Measurements from ENCODE around the gene TELO2.

TELO2 gene

DNA sequence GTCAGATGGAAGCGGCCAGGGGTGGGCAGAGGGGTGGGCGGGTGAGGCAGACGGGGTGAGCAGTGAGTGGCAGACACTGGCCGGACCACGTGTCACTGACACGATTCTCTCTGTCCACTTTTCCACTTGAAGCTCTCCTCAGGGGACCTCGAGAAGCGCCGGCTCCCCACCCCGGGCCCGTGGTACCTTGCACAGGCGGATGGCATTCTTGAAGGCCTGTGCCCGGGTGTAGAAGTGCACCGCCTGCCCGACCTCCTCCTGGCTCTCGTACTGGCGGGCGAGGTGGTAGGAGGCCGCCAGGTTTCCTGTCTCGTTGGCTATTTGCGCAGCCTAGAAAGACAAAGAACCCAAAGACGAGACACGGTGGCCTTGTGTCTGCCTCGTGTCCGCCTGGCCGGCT lies 31.2 kb downstream of the TELO2 start:
- no peak for DNase-seq

- DNase-seq = peak in 3 of 6 experiments; percentile 16 to 35 (median 27)
Measured at GRCh38 chr16:1525871-1526607, 32.9 kb downstream of the TELO2 start.

DNA sequence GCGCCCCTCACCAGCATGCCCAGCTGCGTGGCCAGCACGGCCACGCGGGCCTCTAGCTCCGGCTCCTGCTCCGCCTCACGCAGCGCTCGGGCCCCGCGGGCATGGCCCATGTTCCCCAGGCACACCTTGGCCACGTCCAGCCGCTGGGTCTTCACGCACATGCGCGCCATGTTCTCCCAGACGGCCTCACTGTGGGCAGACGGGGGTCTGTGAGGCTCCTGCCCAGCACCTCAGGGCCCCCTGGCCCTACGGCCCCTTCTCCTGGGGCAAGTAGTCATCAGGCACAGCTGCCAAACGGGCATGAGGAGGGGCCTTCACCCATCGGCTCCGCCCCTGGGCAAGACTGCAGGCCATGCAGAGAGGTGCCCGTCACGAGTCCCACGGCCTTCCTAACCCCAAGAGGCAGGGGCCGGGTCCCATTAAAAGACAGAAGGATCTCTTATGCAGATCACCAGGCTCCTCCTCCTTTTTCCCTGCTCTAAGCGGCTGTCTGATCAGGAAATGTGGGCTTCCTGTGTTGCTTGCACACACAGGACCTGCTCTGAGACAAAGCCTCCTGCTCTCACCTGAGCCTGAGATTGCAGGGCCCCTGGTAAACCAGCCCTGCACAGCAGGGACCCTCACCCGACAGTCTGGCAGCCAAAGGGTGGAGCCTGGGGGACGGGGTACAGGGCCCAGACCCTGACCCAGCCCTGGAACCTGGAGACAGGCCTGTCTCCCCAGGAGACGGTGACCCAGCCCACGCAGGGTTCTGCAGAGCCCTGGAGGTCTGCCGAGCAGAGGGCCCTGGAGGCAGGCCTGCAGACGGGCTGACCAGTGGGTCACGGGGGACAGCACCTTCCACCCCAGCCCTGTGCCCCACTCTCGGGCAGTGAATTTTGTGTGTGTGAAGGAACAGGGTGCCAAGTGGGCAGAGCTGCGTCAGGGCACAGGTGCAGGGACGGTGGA lies 33.7 kb downstream of the TELO2 start:
- peak; percentile 20 to 62 (median 27) for DNase-seq

DNA sequence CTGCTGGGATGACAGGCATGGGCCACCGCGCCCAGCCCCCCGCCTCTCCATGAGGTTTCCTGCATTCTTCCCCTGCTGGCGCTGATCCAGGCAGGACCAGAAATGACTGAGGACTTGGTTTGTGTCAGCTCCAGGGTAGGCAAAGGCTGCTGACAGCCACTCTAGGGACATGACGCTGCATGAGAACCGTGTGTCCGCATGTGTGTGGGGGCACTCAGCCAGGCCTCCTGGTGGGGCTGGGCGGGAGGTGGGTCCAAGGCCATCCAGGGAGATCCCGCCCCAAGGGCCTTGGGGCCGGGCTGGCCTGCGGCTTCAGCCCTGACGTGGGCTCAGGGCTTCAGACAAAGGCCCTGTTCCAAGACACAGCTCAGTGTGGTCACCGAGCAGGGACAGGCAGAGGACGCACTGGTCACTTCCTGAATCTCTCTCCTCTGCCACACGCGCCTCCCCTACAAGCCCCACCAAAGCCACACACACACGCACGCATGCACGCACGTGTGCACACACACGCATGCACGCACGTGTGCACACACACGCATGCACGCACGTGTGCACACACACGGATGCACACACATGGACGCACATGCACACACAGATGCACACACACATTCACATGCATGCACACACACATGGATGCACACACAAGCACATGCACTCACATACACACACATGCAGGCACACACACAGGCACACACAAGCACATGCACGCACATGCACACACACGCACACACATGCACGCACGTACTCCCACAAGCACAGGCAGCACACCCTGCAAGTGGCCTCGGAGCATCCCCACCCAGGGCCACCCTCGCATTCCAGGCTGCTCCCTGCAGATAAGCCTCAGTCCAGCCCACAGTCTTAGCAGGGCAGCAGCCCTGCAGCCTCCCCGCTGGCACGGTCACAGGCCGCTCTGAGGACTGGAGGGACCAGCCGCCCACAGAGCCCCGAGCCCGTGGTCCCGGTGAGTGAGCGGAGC lies 35.0 kb downstream of the TELO2 start:
- no peak for DNase-seq

DNA sequence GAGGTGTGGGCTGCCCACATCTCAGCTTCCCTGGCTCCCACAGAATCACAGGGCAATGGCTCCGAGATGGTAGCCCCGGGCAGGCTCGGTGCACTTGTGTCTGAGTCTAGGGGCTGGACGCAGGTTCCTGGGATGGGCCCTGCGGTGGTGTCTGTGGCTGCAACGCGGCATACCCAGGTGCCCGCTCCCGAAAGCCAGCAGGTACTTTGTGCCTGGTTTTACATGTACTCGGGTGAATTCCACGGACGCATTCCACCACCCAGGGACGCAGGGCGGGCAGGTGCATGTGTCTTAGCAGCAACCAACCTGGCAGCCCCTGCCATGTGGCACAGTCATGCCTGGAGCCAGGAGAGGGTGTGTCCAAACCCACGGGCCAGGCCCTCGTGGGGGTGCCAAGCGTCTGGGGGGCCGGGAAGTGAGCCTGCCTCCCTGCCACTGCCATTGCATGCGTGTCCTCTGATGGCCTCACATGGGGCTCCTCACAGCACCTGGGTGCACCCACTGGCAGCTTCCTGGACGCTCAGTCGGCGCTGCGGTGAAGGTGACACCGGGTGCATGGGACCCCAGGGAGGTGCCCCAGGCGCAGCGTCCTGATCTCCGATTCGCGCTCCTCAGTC lies 35.9 kb downstream of the TELO2 start:
- no peak for DNase-seq

DNA sequence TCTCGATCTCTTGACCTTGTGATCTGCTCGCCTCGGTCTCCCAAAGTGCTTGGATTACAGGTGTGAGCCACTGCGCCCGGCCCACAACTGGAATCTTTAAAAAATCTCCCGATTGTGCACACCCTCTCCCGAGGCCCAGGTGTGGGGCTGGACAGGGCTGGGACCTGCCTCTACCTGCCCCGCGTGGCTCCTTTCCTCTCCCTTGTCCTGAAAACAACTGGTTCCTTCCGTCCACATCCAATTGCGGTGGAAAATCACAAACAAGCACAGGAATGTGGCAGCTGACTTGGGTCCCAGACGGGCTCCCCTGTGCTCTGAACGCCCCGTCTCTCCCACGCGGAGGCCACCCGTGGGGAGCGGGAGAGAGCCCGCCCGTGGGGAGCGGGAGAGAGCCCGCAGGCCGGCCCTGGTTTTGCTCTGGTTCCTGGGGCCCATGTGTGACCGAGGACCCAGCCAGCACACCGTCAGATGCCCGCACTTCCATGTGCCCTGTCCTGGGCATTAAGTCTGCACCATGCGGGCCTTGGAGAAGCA lies 37.3 kb downstream of the TELO2 start:
- no peak for DNase-seq

DNA sequence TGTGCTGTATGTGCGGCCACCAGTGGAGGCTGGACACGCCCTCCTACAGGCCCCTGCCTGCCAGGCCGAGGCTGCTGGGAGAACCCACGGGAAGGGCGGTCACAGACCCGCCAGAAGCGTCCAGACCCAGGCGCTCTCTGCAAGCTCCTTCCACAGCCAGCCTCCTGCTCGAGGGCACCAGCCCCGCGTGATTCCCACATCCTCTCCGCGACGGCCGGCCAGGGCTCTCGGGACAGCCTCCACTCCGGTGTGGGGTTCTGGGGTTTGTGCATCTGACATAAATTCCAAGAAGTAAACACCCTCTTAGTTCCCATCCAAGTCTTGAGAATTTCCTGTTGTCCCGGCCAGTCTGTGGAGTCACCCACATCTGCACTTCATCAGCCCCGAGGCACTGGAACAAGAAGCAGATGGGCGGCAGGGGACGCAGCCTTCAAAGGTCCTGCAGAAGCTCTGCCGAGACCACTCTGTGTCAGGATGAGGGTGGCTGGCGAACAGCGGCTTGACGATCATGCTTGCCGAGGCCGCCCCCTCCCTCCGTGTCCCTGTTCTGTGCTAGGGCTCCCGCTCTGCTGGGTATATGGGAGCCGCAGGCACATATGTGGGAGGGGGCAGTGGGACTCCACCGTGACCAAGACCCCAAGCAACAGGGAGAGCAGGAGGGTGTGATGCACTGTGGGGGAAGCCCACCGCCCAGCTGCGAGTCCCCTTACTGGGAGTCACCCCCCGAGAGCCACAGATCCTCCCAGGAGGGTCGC lies 37.9 kb downstream of the TELO2 start:
- DNase-seq = no peak

- DNase-seq = no peak
Measured at GRCh38 chr16:1531638-1531910, 38.4 kb downstream of the TELO2 start.

GRCh38 chr16:1532081-1532760 lies 39.1 kb downstream of the TELO2 start:
- no peak for DNase-seq

DNA sequence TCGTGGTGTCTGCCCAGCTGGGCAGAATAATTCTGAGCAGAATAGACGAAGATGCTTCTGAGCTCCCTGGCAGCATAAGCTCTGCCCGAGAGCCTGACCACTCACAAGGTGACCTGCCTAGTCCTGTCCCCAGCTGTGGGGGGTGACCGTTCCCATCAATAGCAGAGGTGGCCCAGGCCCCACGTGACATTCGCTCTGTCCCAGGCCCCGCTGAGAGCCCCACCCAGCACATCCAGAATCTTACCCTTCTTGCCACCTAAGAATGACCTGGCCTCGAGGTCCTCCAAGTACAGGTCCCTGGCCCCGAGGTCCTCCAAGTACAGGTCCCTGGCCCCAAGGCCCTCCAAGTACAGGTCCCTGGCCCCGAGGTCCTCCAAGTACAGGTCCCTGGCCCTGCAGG lies 39.6 kb downstream of the TELO2 start:
- no peak for DNase-seq

DNA sequence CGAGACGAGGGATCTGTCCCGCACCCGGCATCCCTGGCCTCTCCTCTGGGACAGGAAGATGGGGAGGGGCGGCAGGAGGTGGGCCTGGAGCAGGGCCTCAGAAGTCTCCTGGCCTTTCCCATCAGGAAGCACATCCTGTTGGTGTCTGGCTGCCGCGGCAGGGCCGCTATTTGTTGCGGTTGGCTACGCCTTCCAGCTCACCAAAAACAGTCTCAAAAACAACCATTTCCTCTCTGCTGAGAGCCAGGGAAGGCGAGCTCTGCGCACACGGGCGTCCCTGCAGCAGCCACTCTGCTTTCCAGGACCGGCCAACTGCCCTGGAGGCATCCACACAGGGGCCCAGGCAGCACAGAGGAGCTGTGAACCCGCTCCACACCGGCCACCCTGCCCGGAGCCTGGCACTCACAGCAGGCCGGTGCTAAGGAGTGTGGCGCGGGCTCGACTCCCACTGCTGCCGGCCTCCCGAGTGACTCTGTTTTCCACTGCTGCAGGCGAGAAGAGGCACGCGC lies 40.3 kb downstream of the TELO2 start, which contains the start of gene TMEM204:
TMEM204 (plus strand) TSS at position 224 of the 509 bp plus-strand sequence. CDS start 610 bp downstream, outside the sequence.
- peak in 4 of 6 experiments; percentile 17 to 58 (median 50) for DNase-seq

DNA sequence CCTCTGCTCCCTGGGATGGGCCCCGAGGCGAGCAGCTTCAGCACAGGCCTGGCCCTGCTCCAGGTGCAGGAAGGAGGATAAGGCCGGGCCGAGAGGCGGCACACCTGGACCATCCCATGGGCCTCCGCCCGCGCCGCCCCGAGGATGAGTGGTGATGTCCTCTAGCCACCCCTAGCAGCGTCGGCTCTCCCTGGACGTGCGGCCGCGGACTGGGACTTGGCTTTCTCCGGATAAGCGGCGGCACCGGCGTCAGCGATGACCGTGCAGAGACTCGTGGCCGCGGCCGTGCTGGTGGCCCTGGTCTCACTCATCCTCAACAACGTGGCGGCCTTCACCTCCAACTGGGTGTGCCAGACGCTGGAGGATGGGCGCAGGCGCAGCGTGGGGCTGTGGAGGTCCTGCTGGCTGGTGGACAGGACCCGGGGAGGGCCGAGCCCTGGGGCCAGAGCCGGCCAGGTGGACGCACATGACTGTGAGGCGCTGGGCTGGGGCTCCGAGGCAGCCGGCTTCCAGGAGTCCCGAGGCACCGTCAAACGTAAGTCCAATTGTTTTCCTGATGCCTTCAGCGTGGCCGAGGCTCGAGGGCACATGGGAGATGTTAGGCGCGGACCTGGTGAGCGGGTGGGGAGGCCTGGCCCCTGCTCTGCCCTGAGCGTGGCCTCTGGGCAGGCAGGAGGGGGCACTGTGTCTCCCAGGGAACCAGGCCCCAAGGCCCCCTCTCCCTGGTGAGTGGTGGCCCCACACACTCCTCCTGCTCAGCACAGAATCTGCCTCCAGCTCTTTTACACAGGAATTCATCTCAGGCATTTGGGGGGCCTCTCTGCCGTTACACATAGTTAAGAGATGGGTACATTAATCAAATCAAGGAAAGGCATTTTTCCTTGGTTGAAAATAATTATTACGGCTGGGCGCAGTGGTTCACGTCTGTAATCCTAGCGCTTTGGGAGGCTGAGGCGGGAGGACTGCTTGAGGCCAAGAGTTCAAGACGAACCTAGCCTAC lies 41.2 kb downstream of the TELO2 start:
- DNase-seq = no peak

DNA sequence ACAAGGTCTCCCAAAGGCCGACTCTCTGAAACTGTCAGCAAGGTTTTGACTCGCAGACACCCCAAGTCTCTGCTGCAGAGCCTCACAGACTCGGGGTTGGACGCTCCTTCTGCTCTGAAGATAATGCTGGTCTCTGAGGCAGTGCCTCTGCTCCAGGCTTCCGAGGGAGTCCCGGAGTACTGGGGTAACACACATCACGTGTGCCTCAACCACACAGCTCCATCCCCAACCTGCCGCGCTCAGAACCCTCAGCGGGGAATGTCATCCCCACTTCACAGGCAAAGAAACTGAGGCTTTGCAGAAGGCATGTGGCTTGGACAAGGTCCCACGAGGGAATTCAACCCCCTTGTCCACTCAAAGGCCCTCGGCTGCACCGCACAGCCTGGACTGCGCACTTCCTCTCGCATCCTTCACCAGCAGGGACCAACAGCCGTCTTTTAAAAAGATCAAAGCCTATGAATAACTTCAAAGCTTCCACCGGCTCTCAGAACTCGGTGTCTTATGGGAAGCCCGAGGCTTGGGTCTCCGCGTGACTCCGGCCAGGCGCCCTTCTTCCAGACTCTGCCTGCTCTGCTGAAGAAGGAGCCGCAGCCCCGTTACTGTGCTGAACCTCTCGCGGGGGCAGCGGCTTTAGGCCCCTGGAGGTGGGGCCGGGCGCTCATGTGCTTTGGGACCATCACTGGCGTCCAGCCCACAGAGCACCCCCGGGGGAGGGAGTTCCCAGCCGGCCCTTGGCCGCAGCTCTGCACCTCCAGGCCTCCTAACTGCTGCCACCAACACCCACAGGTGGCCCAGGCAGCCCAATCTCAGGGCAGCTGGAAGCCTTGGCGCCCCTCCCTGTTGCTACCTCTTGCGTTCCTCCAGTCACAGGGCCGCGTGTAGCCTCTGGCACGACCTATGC lies 42.5 kb downstream of the TELO2 start:
- DNase-seq = peak in 4 of 6 experiments; percentile 39 to 58 (median 48)

DNA sequence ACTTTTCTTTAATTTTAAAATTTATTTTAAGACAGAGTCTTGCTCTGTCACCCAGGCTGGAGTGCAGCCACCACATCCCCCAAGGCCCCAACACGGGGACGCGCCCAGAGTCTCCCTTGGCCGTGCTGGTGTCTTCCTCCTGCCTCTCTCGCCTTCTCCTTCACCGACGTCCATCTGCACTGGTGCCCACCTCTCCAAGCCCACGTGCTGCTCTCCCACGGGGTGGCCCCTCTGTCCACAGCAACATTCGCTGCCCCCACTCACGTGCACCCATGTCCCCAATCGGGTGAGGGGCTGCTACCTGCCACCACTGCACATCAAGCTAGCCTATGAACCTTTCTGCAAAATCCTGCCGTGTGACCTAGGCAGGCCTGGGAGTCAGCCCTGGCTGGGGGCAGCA lies 43.4 kb downstream of the TELO2 start:
- no peak for DNase-seq

GRCh38 chr16:1537138-1537577 lies 44.0 kb downstream of the TELO2 start:
- DNase-seq = no peak

DNA sequence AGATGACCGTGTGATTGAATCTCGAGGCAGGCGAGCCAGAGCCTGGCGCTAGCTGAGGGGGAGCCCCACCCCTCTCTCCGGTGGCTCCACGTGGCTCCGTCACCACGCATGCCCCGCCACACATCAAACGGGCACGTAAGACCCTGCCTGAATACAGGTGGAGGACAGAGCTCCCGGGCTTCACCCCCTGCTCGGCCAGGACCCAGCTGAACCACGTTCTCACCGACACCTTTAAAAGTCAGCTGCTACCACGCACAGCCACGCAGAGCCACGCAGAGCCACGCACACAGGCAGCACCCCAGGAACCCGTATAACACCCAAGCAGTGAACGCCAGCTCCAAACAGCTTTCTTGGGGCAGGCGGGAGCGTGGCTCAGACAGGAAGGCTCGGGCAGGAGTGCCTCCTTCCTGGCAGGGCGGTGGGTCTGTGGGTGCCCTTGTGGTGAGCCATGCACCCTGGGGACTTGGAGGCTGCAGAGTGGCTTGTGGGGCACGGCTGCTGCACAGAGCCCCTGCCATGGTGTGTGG lies 44.7 kb downstream of the TELO2 start:
- DNase-seq = peak in 5 of 6 experiments; percentile 22 to 43 (median 29)

DNA sequence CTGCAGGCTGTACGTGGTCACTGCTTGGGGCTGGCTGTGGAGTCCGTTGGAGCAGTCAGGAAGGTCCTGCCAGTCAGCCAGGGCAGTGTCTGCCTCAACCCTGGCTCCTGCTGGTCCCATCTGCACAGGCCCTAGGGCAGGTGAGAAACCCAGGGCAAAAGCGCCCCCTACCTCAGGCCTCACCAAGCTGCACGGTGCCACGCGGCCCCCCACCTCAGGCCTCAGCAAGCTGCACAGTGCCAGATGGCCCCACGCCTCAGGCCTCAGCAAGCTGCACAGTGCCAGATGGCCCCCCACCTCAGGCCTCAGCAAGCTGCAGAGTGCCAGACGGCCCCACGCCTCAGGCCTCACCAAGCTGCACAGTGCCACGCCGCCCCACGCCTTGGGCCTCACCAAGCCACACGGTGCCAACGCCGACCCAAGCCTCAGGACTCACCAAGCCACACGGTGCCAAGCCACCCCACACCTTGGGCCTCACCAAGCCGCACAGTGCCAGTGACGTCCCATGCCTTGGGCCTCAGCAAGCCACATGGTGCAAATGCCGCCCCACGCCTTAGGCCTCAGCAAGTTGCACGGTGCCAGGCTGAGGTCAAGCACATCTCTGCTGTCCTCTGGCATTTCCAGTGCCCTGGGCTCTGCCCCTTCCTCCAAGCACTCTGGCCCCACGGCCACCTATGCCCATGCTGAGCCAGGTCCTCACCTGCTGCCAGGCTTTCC lies 45.8 kb downstream of the TELO2 start:
- peak; percentile 20 to 44 (median 36) for DNase-seq

All from stimulated activated naive CD4-positive, alpha-beta T cell (primary cell).